ENCODE data around the gene IQGAP2.
"Not testable (repeated sequence)": the region's sequence is repeated elsewhere in the genome, so short reads cannot be mapped to it uniquely, and the experiment has no call there.

Gene IQGAP2

GRCh38 chr5:76415855-76416254 lies 12.8 kb downstream of the IQGAP2 start:
- no peak for DNase-seq

- DNase-seq = no peak
Measured at GRCh38 chr5:76419597-76420298, 16.7 kb downstream of the IQGAP2 start.

- DNase-seq = no peak
Measured at GRCh38 chr5:76422227-76422626, 19.1 kb downstream of the IQGAP2 start.

- no peak for DNase-seq
Measured at GRCh38 chr5:76422742-76423141, 19.7 kb downstream of the IQGAP2 start.

- DNase-seq = no peak
Measured at GRCh38 chr5:76425146-76425545, 22.1 kb downstream of the IQGAP2 start.

GRCh38 chr5:76425928-76426804 lies 23.1 kb downstream of the IQGAP2 start:
- no peak for DNase-seq

- no peak for DNase-seq
Measured at GRCh38 chr5:76427206-76428140, 24.4 kb downstream of the IQGAP2 start.

GRCh38 chr5:76428550-76428949 lies 25.5 kb downstream of the IQGAP2 start:
- not testable (repeated sequence) for DNase-seq

- no peak for DNase-seq
Measured at GRCh38 chr5:76433261-76433660, 30.2 kb downstream of the IQGAP2 start.

GRCh38 chr5:76437507-76437906 lies 34.4 kb downstream of the IQGAP2 start:
- DNase-seq = not testable (repeated sequence)

- no peak for DNase-seq
Measured at GRCh38 chr5:76438025-76438424, 34.9 kb downstream of the IQGAP2 start.

- no peak for DNase-seq
Measured at GRCh38 chr5:76439201-76439600, 36.1 kb downstream of the IQGAP2 start.

- DNase-seq = no peak
Measured at GRCh38 chr5:76439929-76440328, 36.8 kb downstream of the IQGAP2 start.

GRCh38 chr5:76441101-76441500 lies 38.0 kb downstream of the IQGAP2 start:
- no peak for DNase-seq

GRCh38 chr5:76441890-76442673 lies 39.0 kb downstream of the IQGAP2 start:
- DNase-seq = no peak

GRCh38 chr5:76443066-76443800 lies 40.1 kb downstream of the IQGAP2 start:
- DNase-seq = no peak

GRCh38 chr5:76445063-76445462 lies 42.0 kb downstream of the IQGAP2 start:
- no peak for DNase-seq

GRCh38 chr5:76445830-76446229 lies 42.7 kb downstream of the IQGAP2 start:
- no peak for DNase-seq

- DNase-seq = no peak
Measured at GRCh38 chr5:76446776-76447175, 43.7 kb downstream of the IQGAP2 start.

- DNase-seq = no peak
Measured at GRCh38 chr5:76449606-76450005, 46.5 kb downstream of the IQGAP2 start.

GRCh38 chr5:76450054-76450453 lies 47.0 kb downstream of the IQGAP2 start:
- no peak for DNase-seq
